ENCODE results near the gene SPACA4.

Gene SPACA4

DNA sequence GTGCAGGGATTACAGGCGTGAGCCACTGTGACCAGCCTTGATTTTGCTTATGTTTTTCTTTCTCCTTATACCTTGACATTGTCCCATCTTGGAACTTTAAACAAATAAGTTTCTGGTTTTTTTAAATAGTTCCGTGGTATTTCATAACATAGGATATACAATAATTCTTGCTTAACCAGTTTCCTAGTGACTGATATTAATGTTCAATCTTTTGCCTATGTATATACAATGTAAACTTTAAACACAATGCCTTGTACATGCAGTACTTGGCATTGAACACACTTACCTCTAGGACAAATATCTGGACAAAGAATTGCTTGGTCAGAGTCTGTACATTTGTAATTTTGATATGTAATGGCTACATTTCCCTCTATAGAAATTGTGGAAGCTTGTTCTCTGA, 24.4 kb upstream of the SPACA4 start:
- no peak for TF ChIP-seq ZFX (IDR thresholded peaks at IDR 0.05; ENCODE audit: borderline replicate concordance)
- TF ChIP-seq, protein P1, sequence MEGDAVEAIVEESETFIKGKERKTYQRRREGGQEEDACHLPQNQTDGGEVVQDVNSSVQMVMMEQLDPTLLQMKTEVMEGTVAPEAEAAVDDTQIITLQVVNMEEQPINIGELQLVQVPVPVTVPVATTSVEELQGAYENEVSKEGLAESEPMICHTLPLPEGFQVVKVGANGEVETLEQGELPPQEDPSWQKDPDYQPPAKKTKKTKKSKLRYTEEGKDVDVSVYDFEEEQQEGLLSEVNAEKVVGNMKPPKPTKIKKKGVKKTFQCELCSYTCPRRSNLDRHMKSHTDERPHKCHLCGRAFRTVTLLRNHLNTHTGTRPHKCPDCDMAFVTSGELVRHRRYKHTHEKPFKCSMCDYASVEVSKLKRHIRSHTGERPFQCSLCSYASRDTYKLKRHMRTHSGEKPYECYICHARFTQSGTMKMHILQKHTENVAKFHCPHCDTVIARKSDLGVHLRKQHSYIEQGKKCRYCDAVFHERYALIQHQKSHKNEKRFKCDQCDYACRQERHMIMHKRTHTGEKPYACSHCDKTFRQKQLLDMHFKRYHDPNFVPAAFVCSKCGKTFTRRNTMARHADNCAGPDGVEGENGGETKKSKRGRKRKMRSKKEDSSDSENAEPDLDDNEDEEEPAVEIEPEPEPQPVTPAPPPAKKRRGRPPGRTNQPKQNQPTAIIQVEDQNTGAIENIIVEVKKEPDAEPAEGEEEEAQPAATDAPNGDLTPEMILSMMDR (IDR thresholded peaks at IDR 0.05), result no peak
- no peak overlapping the region for H3K27ac ChIP-seq

DNA sequence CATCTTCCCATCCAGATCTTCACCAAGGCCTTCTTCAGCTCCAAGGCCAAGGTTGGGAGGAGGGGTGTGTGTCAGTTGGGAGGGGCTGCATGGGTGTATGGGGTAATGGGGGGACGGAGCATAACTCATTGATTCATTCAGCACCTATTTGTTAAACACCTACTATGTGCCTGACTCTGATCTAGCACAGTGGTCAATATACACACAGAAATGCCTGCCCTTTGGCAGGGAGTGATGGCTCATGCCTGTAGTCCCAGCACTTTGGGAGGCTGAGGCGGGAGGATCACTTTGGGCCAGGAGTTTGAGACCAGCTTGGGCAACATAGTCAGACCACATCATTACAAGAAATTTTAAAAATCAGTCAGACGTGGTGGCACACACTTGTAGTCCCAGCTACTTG, 19.2 kb upstream of the SPACA4 start:
- TF ChIP-seq, protein P1 (IDR thresholded peaks at IDR 0.05), result no peak
- no peak for TF ChIP-seq ZFX (IDR thresholded peaks at IDR 0.05; ENCODE audit: borderline replicate concordance)
- H3K27ac ChIP-seq, result no peak overlapping the region

DNA sequence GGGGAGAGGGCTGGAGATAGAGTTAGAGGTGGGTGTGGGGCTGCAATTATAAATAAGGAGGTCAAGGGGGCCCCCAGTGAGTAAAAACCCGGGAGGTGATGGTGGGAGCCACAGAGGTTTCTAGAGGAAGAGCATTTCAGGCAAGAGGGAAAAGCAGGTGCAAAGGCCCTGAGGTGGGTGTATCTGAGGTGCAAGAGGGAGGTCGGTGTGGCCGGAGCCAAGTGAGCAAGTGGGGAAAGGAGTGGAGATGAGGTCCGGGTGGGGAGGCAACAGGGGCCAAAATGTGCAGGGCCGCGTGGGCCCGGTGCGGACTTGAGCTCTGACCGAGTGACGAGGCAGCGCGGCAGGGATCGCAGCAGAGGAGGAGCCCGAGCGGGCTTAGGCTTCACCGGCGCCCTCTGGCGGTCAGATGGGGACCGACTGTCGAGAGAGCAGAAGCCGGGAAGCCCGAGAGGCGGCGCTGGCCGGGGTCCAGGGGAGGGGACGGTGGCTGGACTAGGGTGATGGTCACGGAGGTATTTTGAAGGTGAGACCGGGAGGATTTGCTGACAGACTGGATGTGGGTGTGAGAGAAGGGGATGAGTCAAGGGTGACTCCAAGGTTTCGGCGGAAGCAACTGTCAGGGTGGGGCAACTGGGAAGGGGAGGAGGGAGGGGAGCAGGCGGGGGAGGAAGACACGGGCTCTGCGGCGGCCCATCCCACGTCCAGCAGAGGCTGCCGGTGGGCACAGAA, 17.7 kb upstream of the SPACA4 start:
- no peak overlapping the region for H3K27ac ChIP-seq
- TF ChIP-seq ZFX (IDR thresholded peaks at IDR 0.05; ENCODE audit: borderline replicate concordance), result no peak
- TF ChIP-seq, protein P1 (IDR thresholded peaks at IDR 0.05), result peak; percentile 98

DNA sequence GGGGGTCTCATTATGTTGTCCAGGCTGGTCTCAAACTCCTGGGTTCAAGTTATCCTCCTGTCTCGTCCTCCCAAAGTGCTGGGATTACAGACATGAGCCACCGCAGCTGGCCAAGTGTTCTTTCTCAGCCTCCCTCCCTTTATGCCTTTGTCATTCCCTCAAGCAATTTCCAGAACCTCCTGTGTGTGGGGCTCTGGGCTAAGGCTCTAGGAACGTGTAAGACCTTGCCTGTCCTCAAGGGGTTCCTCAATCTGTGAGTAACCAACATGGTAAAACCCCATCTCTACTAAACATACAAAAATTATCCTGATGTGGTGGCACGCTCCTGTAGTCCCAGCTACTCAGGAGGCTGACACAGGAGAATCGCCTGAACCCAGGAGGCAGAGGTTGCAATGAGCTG, 15.5 kb upstream of the SPACA4 start:
- no peak overlapping the region for H3K27ac ChIP-seq

DNA sequence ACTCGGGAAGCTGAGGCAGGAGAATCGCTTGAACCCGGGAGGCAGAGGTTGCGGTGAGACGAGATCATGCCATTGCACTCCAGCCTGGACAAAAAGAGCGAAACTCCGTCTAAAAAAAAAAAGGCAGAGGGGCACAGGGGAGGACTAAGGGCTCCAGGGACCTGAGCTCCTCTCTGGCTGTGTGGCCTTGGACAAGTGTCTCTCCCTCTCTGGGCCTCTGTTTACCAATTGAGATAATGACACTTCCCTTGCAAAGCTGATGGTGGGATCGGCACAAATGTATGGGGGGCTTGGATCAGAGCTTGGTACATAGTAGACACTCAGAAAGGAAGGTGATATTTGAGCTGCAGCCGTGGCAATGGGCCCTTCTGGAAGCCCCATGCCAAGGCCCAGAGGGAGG, 11.4 kb upstream of the SPACA4 start:
- no peak overlapping the region for H3K27ac ChIP-seq
- TF ChIP-seq, protein P1 (IDR thresholded peaks at IDR 0.05), result no peak
- TF ChIP-seq ZFX (IDR thresholded peaks at IDR 0.05; ENCODE audit: borderline replicate concordance), result no peak

More for the DNA sequence above, 15.5 kb upstream of the SPACA4 start:
- TF ChIP-seq, protein P1 (IDR thresholded peaks at IDR 0.05), result no peak
- no peak for TF ChIP-seq ZFX (IDR thresholded peaks at IDR 0.05; ENCODE audit: borderline replicate concordance)

DNA sequence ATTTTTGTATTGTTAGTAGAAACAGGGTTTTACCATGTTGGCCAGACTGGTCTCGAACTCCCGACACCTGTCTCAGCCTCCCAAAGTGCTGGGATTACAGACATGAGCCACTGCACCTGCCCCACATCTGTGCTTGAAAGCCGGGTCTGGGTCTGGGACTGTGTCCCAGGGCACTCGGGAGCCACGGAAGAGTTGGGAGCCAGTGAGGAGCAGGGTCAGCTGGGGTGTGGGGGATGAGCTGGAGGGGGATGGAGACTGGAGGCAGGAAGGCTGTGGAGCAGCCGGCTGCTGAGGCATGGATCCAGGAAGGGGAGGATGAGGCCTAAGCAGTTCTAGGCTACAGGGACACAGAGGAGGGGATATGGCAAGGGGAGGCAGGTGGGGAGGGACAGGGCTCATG, 10.7 kb upstream of the SPACA4 start:
- no peak overlapping the region for H3K27ac ChIP-seq
- TF ChIP-seq, protein P1 (IDR thresholded peaks at IDR 0.05), result no peak
- no peak for TF ChIP-seq ZFX (IDR thresholded peaks at IDR 0.05; ENCODE audit: borderline replicate concordance)

DNA sequence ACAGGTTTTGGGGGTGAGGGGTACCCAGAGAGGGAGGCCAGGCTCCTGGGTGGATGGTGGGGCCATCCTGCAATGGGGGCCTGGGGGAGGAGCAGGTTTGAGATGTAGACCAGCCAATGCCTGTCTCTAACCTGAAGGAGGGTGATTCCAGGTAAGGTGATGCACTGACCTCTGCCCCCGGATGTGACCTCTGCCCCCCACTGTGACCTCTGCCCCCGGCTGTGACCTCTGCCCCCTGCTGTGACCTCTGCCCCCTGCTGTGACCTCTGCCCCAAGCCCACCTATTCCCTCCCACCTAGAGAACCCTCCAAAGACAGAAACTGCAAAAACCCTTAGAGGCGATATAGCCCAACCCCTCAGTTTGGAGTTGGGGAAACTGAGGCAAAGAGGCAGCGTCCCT, 10.3 kb upstream of the SPACA4 start:
- TF ChIP-seq, protein P1 (IDR thresholded peaks at IDR 0.05), result no peak
- no peak for TF ChIP-seq ZFX (IDR thresholded peaks at IDR 0.05; ENCODE audit: borderline replicate concordance)
- H3K27ac ChIP-seq, result no peak overlapping the region
